D341Med (cell line): ENCODE data around the gene RASD1.

Experiments
- DNase-seq: peaks from one replicate; pipeline ENCODE4 v3.0.0; 2012; ENCODE audit warnings: low spot score

The RASD1 gene

DNA sequence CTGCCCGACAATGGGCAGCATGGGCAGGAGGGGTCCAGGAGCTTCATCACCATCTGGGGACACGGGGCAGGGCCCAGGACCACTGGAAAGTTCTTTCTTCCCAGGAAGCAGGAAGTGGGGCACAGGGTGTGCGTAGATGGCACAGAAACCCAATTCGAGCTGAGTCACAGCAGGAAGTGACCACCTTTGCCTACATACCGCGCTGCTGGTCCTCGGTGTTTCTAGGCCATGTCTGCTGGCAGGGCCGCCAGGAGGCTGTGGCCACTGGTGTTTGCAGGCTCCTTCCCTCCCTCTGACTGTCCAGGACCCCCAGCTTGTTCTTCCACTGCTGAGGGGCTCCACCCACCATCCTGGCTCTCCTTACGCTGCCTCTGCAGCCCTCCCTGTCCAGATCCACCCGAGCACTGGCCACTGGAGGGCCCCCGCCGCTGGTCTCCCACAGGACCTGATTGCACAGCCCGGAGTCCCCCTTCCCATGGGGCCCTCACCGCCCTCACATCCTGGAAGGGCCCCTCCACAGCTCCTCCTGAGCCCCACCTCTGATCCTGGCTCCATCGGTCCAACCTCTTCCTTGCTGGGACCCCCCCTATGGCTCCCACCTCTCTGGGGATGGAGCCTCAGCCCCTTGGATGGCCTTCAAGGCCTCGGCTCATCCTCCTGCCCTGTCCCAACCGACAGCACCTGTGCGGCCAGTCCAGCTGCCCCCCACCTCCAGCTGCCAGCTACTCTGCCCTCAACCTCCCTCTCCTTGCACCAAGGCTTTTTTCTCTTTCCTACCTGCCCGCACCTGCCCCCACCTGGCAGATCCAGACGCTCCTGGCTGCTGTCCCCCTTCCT lies 14.5 kb upstream of the RASD1 start:
- DNase-seq, result no peak

- DNase-seq, result no peak
Measured at GRCh38 chr17:17509601-17510425, 13.6 kb upstream of the RASD1 start.

DNA sequence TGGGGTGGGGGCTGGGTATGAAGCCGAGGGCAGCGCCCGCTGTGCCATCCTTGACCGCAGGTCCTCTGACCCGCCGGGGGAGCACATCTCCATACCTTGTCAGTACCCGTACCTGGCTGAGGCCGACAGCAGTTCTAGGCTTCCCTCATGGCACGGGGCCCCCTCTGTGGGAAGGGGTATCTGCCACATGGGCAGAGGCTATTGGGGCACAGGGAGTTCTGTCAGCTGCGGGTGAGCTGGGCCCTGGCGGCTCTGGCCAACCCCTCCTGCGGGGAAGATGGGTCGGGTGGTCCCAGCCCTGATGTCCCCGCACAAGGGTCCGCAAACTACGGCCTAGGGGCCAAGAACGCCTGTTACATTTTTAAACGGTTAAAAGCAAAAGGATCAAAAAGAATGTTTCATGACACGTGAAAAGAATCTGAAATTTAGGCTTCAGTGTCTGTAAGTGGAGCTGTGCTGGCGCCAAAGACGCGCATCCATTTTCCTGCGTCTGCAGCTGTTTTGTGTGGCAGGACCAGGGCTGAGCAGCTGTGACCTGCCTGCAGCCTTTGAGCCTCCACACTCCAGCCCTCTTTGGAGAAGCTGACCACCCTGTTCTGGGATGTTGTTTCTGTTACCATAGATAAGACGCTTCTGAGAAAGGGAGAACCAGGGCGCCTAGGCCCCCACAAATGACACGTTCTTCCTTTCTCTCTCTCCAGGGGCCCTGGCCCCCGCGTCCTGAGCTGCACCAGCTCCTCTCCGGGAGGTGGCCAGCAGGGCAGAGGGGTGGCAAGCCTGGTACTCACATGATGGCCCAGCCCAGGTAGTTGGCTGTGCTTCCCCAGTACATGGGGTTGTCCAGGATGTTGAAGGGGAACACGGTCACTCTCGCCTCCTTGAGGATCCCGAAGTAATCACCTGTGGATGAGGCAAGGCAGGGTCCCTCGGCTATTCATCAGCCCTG lies 12.7 kb upstream of the RASD1 start:
- no peak for DNase-seq

DNA sequence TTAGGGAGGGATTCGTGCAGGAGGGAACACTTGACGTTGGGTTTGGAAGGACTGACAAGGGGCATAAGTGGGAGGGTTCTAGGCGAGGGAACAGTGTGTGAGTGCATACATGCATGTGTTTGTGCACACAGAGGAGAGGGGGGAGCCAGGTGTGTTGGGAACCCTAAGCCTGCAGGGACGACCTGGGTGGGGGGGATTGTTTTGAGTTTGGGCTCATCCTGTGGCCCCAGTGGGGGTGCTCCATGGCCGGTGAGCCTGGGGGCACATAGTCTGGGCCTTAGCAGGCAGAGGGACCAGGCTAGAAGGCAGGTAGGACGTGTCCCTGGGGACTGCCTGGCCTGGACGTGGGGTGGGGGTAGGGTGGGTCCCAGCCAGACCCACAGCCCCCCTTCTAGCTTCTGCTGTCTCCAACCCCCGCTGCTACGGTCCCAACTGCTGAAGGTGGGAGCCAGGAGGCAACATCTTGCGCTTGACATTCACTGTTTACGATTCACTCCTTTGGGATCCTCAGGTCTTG lies 11.9 kb upstream of the RASD1 start:
- DNase-seq, result no peak

DNA sequence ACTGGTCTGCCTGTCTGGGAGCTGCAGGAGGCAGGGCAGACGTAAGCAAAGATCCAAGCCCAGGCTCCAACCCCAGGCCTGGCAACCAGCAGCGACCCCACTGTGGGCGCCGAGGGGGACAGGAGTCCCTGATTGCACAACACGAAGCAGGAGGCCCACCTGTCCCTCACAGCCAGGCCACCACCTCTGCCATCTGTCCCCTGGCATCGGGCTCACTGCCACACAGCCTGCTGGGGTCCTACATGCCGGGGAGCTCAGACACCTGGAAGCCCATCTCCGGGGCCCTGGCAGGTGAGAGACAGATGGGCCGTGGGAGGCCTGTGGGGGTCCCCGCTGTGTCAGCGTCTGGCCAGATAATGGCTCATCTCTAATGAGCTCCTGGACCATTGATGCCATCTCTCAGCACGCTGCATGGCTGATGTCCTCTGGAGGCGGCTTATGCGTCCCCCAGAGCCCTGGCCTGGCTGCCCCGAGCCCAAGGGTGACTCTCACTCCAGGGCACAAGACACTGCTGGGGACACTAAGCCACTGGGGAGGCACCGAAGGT lies 11.3 kb upstream of the RASD1 start:
- DNase-seq, result no peak

DNA sequence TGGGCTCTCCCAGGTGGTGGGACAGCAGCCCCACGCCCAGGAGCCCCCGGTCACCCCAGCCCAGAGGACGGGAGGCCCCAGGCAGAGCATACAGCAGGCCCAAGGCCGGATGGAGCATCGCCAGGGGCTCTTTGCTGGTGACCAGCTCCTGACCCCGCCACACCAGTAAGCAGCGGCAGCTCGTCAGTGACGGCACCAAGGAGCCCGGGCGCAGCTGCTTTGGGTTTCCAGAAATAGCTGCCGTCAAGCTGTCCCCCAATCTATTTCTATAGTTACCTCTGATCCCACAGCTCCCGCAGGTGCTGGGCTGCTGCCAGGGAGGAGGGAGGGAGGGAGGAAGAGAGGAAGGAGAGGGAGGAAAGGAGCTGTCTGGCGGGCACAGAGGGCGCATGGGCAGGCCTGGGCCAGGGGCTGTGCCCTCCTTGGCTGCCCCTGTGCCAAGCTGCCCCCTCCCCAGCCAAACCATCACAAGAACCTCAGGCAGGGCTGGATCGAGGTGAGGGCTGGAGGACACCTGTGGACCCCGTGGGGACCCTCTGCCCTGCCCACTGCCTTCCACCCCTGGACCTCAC lies 10.8 kb upstream of the RASD1 start:
- no peak for DNase-seq

GRCh38 chr17:17506181-17506741 lies 10.1 kb upstream of the RASD1 start:
- no peak for DNase-seq

DNA sequence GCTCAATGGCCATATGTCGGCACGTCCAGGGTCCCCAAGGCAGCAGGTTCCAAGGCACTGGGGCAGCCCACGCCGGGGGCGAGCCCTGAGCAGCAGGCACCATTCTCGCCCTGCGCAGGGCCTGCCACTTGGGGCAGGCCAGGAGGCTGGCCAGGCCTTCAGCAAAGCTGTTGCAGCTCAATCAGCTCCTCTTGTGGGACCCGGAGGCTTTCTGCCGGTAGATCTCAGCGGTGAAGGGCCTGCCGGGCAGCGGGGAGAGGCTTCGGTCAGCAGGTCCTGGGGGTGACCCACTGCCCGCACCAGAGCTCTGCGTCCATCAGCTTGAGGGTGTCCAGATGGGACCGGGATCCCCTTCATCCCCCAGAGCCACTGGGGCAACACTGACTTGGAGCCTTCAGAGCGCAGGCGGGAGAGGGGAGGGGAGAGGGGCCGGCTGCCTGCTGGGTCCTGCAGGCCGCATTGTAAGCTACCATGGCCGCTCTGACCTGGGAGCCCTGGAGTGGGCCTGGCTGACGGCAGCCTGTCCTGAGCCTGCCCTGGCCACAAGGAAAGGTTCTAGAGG lies 9.5 kb upstream of the RASD1 start:
- no peak for DNase-seq

DNA sequence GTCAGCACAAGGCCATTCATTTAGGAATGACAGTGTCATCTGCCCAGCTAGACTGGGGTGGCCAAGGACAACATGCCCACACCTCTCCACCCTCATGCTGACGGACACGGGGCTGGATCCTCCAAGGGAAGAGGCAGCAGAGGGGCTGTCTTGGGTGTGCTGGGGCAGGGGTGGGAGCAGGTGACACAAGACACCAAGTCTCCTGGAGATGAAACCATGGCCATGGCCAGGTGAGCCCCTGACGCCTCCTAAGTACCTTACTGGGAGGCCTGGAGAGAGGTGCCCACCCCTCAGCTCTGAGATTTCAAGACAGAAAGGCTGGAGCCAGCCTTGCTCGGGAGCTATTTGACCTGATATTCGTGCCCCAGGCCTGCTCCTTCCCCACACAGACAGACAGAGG lies 9.0 kb upstream of the RASD1 start:
- DNase-seq, result no peak

- no peak for DNase-seq
Measured at GRCh38 chr17:17504341-17505140, 8.3 kb upstream of the RASD1 start.

- no peak for DNase-seq
Measured at GRCh38 chr17:17503566-17504130, 7.5 kb upstream of the RASD1 start.

DNA sequence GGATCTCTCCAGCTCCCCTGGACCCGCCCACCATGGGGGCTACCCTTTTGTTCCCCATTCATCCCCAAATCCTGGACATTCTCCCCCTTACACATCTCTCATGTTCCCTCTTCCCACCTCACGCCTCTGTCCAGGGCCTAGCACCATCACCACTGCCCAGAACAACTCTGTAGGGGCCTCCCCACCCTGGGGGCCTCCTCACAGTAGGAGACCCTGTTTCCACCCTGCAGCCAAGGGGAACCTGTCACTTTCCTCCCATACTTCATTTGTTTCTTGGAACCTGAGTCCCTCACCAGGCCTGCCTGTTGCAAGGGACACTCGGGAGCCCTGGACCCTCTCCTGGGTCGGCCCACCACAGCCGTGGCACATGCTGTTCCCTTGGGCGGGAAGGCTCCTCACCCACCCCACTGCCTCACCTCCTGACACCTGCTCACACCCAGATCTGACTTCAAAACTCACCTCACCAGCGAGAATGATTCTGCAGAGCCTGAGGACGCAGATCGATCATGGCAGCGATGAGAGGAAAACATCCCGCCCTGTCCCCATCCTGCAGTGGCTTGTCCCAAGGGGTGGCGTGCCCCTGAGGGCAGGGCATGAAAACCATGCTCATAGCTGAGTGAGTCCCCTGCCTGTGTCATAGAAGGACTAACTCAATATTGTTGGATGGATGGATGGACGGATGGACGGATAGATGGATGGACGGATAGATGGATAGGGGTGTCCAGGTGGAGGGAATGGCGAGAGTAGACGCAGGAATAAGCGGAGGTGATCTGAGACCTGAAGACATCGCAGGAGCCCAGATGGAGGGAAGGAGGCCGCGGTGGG lies 6.8 kb upstream of the RASD1 start:
- DNase-seq, result no peak

DNA sequence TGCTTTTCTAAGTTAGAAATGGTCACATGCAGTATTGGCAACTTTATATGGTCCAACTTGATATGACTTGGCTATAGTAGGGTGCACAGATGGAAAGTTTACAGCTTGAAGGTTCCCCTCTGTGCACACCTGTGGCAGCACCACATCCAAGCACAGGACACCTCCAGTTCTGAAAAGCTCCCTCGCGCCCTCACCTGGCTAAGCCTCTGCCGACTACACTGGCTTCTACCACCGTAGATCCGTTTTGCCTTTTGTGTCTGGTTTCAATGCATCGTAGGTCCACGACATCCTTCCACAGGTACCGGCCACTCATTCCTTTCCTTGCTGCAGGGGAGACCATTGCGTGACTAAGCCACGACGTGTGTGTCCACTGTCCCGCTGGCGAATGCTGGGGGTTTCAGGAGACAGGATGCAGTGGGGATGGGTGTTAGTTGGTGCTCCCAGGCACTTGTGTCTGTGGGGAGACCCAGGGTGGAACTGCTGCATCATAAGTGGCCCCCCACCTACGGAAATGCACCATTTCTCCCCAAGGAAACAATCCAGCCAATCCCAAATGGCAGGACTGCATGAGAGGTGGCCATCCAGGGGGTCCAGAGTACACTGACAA lies 4.9 kb upstream of the RASD1 start:
- DNase-seq, result no peak

DNA sequence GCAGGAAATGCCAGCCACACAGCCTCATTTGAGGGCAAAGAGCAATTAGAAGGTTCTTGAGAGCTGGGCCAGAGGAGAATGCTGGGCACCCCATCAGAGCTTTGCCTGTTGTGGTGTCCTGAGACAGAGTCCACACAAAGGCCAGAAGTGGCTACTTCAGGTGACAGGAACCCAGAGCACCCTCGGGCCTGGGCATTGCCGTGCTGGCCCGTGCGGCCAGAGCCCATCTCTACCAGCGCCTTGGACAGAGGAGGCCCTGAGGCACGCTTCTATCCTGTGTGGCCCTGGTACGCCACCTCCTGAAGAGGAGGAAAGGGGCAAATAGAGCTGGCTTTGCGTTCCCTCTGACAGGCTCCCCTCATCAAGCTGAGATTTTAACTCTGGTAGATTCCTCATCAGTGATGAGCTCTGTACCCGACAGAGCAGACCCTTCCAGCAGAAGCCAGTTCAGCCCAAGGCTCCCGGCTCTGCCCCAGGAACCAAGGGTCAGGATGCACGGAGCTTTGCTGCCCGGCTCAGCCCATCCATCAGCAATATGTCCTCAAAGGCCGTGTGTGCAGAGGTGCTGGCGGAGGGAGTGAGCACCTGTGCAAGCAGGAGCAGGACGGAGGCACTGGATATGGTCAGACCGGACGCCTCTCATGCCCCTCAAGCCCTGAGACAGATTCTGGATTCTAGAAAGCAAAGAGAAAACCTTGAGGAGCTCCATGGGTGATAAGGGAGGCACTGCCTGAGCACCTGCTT lies 3.4 kb upstream of the RASD1 start:
- DNase-seq, result no peak

DNA sequence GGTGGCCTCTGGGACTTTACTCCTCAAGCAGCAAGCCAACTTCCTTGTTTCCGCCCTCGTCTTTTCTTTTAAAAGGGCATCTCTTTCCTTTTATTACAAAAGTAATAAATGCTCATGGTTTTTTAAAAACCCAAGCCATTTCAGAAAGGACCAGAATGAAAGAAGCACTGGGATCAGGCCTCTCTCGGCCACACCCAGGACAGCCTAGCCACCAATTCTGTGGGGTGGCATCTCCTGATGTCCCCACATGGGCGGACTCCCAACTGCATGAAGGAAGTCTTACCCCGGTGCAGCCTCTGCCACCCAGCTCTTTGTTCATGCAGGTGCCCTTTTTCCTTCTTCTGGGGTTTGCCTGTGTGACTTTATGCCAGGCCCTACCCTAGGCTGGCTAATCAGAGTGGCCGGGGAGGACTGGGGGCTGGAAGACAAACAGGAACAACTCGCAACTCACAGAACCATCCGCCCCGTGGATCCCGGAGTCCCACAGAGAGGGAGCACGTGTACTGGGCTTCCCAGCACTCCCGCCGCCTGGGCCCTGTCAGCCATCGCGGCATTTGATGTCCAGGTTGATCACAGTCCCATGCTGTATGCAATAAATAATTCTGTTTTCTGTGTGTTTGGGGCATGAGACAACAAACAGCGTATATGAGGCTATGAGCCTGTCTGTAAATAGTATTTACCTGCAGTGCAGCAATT lies 2.6 kb upstream of the RASD1 start:
- DNase-seq, result no peak

GRCh38 chr17:17497845-17498520 lies 1.8 kb upstream of the RASD1 start:
- no peak for DNase-seq
